ENCODE results near the gene AGBL1. TPM values are rescaled to one million over a fixed set of nuclear protein-coding genes. Genes with fewer than 3 reads are reported as not detected.

AGBL1 gene
- total and polyA plus RNA-seq, 2 donors (not counting 3 experiments of a cell fraction or from before 2014, with no cell fraction given): not detected

DNA sequence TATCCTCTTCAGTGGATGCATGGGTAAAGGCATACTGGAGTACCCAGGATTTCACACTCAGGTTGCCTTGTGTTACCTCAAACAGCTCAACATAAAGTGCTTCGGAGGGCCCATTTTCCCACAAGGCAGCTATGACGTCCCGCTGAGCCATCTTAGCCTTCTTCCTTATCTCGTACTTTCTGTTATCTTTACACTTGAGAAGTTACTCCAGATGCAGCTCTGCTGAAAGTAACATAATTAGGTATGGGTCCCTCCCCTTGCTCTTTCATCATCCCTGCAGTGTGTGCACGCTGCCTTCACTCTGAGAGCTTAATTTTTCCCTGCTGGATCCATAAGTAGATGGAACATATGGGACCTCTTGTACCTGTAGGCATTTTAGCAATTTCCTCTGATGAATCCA, 410.3 kb downstream of the AGBL1 start:
- dilution Hi-C loops (cut with MboI; ENCODE audit: extremely low pct_ligation_motif_present, low sequenced_read_pairs): no loop called here

More for the DNA sequence above, 410.3 kb downstream of the AGBL1 start:
- Histone ChIP-seq H3K9me3 (replicated peaks; ENCODE audit: control insufficient read depth, insufficient read depth, low read length) (peaks cover 4% of the 10 kb centered on the region), H4K20me1 (replicated peaks; ENCODE audit: control insufficient read depth, extremely low read depth, insufficient read depth, low read length) (no peaks in the 10 kb centered on the region), H3K4me3 (replicated peaks in 1 of 3; ENCODE audit: insufficient read depth in 1 of 3, low read depth in 1 of 3, low read length in 3 of 3) (no peak overlapping the region), H3K27ac (ENCODE audit: insufficient read depth, low read depth, low read length) (no peak overlapping the region), H3K27me3 (ENCODE audit: control insufficient read depth in 2 of 2, insufficient read depth in 2 of 2, low read length in 2 of 2) (no peaks in the 10 kb centered on the region), H3K9me1 (replicated peaks; ENCODE audit: control insufficient read depth, extremely low read depth, insufficient read depth, low read length) (no peaks in the 10 kb centered on the region), H3K79me2 (ENCODE audit: control insufficient read depth, insufficient read depth, low read length) (no peaks in the 10 kb centered on the region), H2AFZ (ENCODE audit: low read depth, low read length) (no peak overlapping the region), H3K4me2 (ENCODE audit: insufficient read depth, low read length) (no peak overlapping the region), H3K36me3 (ENCODE audit: control insufficient read depth in 2 of 2, extremely low read depth in 1 of 2, insufficient read depth in 2 of 2, low read length in 2 of 2) (no peaks in the 10 kb centered on the region), H3K4me1 (ENCODE audit: control insufficient read depth, extremely low read depth, insufficient read depth, low read length) (no peaks in the 10 kb centered on the region), H3K9ac (replicated peaks; ENCODE audit: extremely low read depth, insufficient read depth, low read length) (no peak overlapping the region)
- no TSS peak for BruUV-seq (replicated peaks)
- DNase-seq (ENCODE audit: low read depth, low spot score) (no peak), FAIRE-seq (no peak)
- intact Hi-C loops (cut with micrococcal nuclease): no loop called here
- ChIA-PET CTCF (no interaction called here), POLR2A (no interaction called here)
- TF ChIP-seq JUN (IDR thresholded peaks at IDR 0.05; ENCODE audit: borderline replicate concordance, insufficient read depth, insufficient read length, low read depth): no peak
- TF ChIP-seq GATA2 (IDR thresholded peaks at IDR 0.05; ENCODE audit: insufficient read depth, insufficient read length, low read depth, low read length): no peak
- TF ChIP-seq MYC (IDR thresholded peaks at IDR 0.05; ENCODE audit: low read depth, low read length): no peak
- TF ChIP-seq FOS (IDR thresholded peaks at IDR 0.05; ENCODE audit: borderline replicate concordance, insufficient read depth, low read length): no peak
- TF ChIP-seq, protein P1, sequence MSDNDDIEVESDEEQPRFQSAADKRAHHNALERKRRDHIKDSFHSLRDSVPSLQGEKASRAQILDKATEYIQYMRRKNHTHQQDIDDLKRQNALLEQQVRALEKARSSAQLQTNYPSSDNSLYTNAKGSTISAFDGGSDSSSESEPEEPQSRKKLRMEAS (IDR thresholded peaks at IDR 0.05; ENCODE audit: insufficient read depth, insufficient read length): no peak
- TF ChIP-seq EZH2 (IDR thresholded peaks at IDR 0.05; ENCODE audit: borderline replicate concordance, low read depth, low read length, severe bottlenecking): no peak
- TF ChIP-seq POLR2A (IDR thresholded peaks at IDR 0.05; ENCODE audit: low read depth, low read length): no peak
- TF ChIP-seq, protein P2, sequence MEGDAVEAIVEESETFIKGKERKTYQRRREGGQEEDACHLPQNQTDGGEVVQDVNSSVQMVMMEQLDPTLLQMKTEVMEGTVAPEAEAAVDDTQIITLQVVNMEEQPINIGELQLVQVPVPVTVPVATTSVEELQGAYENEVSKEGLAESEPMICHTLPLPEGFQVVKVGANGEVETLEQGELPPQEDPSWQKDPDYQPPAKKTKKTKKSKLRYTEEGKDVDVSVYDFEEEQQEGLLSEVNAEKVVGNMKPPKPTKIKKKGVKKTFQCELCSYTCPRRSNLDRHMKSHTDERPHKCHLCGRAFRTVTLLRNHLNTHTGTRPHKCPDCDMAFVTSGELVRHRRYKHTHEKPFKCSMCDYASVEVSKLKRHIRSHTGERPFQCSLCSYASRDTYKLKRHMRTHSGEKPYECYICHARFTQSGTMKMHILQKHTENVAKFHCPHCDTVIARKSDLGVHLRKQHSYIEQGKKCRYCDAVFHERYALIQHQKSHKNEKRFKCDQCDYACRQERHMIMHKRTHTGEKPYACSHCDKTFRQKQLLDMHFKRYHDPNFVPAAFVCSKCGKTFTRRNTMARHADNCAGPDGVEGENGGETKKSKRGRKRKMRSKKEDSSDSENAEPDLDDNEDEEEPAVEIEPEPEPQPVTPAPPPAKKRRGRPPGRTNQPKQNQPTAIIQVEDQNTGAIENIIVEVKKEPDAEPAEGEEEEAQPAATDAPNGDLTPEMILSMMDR (IDR thresholded peaks at IDR 0.05; ENCODE audit: extremely low read depth in 1 of 2, insufficient read depth in 1 of 2, low read depth in 1 of 2, low read length in 2 of 2): no peak
- no peak for TF ChIP-seq POLR2AphosphoS5 (IDR thresholded peaks at IDR 0.05; ENCODE audit: insufficient read depth, low read depth, low read length)

All from endothelial cell of umbilical vein (primary cell).